H1 (cell line): Measurements from ENCODE around the gene POLR2I. TPM values are rescaled to one million over a fixed set of nuclear protein-coding genes. Genes with fewer than 3 reads are reported as not detected.
"Not testable (repeated sequence)": the region's sequence is repeated elsewhere in the genome, so short reads cannot be mapped to it uniquely, and the experiment has no call there.

Source experiments
- CTCF ChIA-PET: fragments of 300-600 bp; sonication (Branson Sonifier 250); formaldehyde crosslinking; loops from one replicate; lab custom pipeline; 2021; ENCODE audit not compliant: partially characterized antibody; lab: Charles Lee
- POLR2A ChIA-PET: fragments of 300-600 bp; sonication (Branson Sonifier 250); formaldehyde crosslinking; loops from one replicate; lab custom pipeline; 2021; ENCODE audit warnings: inconsistent platforms; ENCODE audit not compliant: partially characterized antibody; lab: Charles Lee
- DNase-seq, 2 experiments: peaks; one replicate each; pipeline versions ENCODE4 v3.0.0 to v3.0.0-alpha.2; 2010 to 2022; ENCODE audit warnings: low spot score in 2 of 2, low read depth in 1 of 2, mixed read lengths in 1 of 2
- FAIRE-seq: peaks from 2 replicates; lab custom pipeline; 2011; peaks lifted over from hg19 to GRCh38; lab: Jason Lieb, UNC
- H2AFZ ChIP-seq: 2 replicates; pipeline ENCODE4 v1.8.1; 2012; ENCODE audit warnings: low read length, inconsistent platforms
- H2AK5ac ChIP-seq: 2 replicates; pipeline ENCODE4 v1.6.1; 2013; ENCODE audit warnings: low read depth, low read length
- H2BK120ac ChIP-seq: replicated peaks from 2 replicates; pipeline ENCODE3; 2013; ENCODE audit warnings: low read depth, low read length, inconsistent platforms
- H2BK12ac ChIP-seq: 2 replicates; pipeline ENCODE4 v1.6.1; 2013; ENCODE audit warnings: low read depth, low read length
- H2BK15ac ChIP-seq: 2 replicates; pipeline ENCODE4 v1.6.1; 2013; ENCODE audit warnings: low read length
- H2BK20ac ChIP-seq: 2 replicates; pipeline ENCODE4 v1.6.1; 2013; ENCODE audit warnings: low read length
- H2BK5ac ChIP-seq: 2 replicates; pipeline ENCODE4 v1.6.1; 2013; ENCODE audit warnings: low read depth, low read length
- H3K14ac ChIP-seq: 2 replicates; pipeline ENCODE4 v1.6.1; 2013; ENCODE audit warnings: inconsistent platforms; ENCODE audit not compliant: insufficient read length
- H3K18ac ChIP-seq: 2 replicates; pipeline ENCODE4 v1.6.1; 2013; ENCODE audit warnings: low read length; ENCODE audit errors: extremely low read depth
- H3K23ac ChIP-seq: 2 replicates; pipeline ENCODE4 v1.6.1; 2013; ENCODE audit warnings: inconsistent platforms; ENCODE audit not compliant: insufficient read length
- H3K23me2 ChIP-seq: 2 replicates; pipeline ENCODE4 v1.6.1; 2013; ENCODE audit warnings: low read depth, low read length
- H3K27ac ChIP-seq: 2 replicates; pipeline ENCODE4 v1.6.1; 2011; ENCODE audit warnings: low read depth, low read length, inconsistent platforms
- H3K27me3 ChIP-seq, 4 experiments: replicated peaks in 1 of 4; 1 replicate in 1 of 4; 2 replicates in 3 of 4; pipeline versions ENCODE4 v1.6.1 to v1.8.1; 2011 to 2013; ENCODE audit warnings: low read length in 3 of 4, mild to moderate bottlenecking in 3 of 4, inconsistent platforms in 2 of 4, mixed read lengths in 2 of 4, moderate library complexity in 1 of 4; ENCODE audit not compliant: control insufficient read depth in 3 of 4, insufficient read depth in 3 of 4; ENCODE audit errors: extremely low read depth in 1 of 4
- H3K36me3 ChIP-seq, 4 experiments: 2 replicates each; pipeline versions ENCODE4 v1.6.1 to v1.8.1; 2011 to 2013; ENCODE audit warnings: mild to moderate bottlenecking in 4 of 4, low read length in 3 of 4, moderate library complexity in 2 of 4, control low read depth in 1 of 4, inconsistent platforms in 1 of 4; ENCODE audit not compliant: insufficient read depth in 4 of 4, control insufficient read depth in 2 of 4
- H3K4ac ChIP-seq: replicated peaks from 2 replicates; pipeline ENCODE3; 2013; ENCODE audit warnings: low read length, low read depth, mixed read lengths, inconsistent platforms; ENCODE audit not compliant: insufficient read length
- H3K4me1 ChIP-seq, 4 experiments: replicated peaks in 1 of 4; 1 replicate in 1 of 4; 2 replicates in 3 of 4; pipeline versions ENCODE4 v1.6.1 to v1.8.1; 2011 to 2013; ENCODE audit warnings: low read length in 3 of 4, inconsistent platforms in 2 of 4, mixed read lengths in 1 of 4; ENCODE audit not compliant: insufficient read depth in 4 of 4, control insufficient read depth in 3 of 4
- H3K4me2 ChIP-seq, 2 experiments: 2 replicates each; pipeline versions ENCODE4 v1.6.1 to v1.8.1; 2011 to 2013; ENCODE audit warnings: low read depth in 2 of 2, low read length in 2 of 2, control low read depth in 1 of 2, inconsistent platforms in 1 of 2, mild to moderate bottlenecking in 1 of 2; ENCODE audit not compliant: insufficient read depth in 1 of 2
- H3K4me3 ChIP-seq, 4 experiments: fragments of 200-600, 300-600 bp in 1 of 4; sonication (generic), shearing (Covaris generic), sonication (Bioruptor Twin) in 1 of 4; 2 replicates each; pipeline versions ENCODE4 v1.5.1 to v1.8.1; 2011 to 2016; ENCODE audit warnings: low read length in 4 of 4, low read depth in 3 of 4, control low read depth in 2 of 4, inconsistent platforms in 2 of 4, mild to moderate bottlenecking in 2 of 4, mixed read lengths in 1 of 4, moderate library complexity in 1 of 4; ENCODE audit not compliant: insufficient read depth in 2 of 4; ENCODE audit errors: extremely low read depth in 1 of 4
- H3K56ac ChIP-seq: replicated peaks from 2 replicates; pipeline ENCODE3; 2013; ENCODE audit warnings: low read depth, mild to moderate bottlenecking, mixed read lengths, low read length, inconsistent platforms; ENCODE audit not compliant: insufficient read length
- H3K79me1 ChIP-seq: 2 replicates; pipeline ENCODE4 v1.6.1; 2013; ENCODE audit warnings: low read depth, low read length, control low read depth
- H3K79me2 ChIP-seq, 2 experiments: 2 replicates each; pipeline versions ENCODE4 v1.6.1 to v1.8.1; 2012 to 2013; ENCODE audit warnings: low read length in 2 of 2, mild to moderate bottlenecking in 2 of 2, inconsistent platforms in 1 of 2; ENCODE audit not compliant: insufficient read depth in 2 of 2, control insufficient read depth in 1 of 2
- H3K9ac ChIP-seq, 4 experiments: replicated peaks in 1 of 4; 1 replicate in 1 of 4; 2 replicates in 3 of 4; pipeline versions ENCODE4 v1.6.1 to v1.8.1; 2011 to 2013; ENCODE audit warnings: low read depth in 3 of 4, low read length in 3 of 4, control low read depth in 2 of 4, mild to moderate bottlenecking in 2 of 4, moderate library complexity in 2 of 4, inconsistent platforms in 1 of 4; ENCODE audit errors: extremely low read depth in 1 of 4
- H3K9me3 ChIP-seq, 2 experiments: 2 replicates each; pipeline versions ENCODE4 v1.6.1 to v1.8.1; 2012 to 2013; ENCODE audit warnings: mild to moderate bottlenecking in 2 of 2, moderate library complexity in 2 of 2, control low read depth in 1 of 2, inconsistent platforms in 1 of 2, low read depth in 1 of 2, low read length in 1 of 2, mixed read lengths in 1 of 2; ENCODE audit not compliant: insufficient read depth in 2 of 2
- H4K20me1 ChIP-seq, 2 experiments: replicated peaks in 1 of 2; 2 replicates each; pipeline versions ENCODE3 to v1.8.1; 2011 to 2013; ENCODE audit warnings: inconsistent platforms in 2 of 2, low read length in 2 of 2, mild to moderate bottlenecking in 1 of 2; ENCODE audit not compliant: insufficient read depth in 2 of 2, control insufficient read depth in 1 of 2
- H4K5ac ChIP-seq: 2 replicates; pipeline ENCODE4 v1.6.1; 2013; ENCODE audit warnings: low read length, low read depth, mixed read lengths, inconsistent platforms; ENCODE audit not compliant: insufficient read length
- H4K8ac ChIP-seq: 2 replicates; pipeline ENCODE4 v1.8.0; 2013; ENCODE audit warnings: mild to moderate bottlenecking, moderate library complexity, low read length, inconsistent platforms; ENCODE audit not compliant: insufficient read depth; ENCODE audit errors: extremely low read depth
- H4K91ac ChIP-seq: replicated peaks from 2 replicates; pipeline ENCODE3; 2013; ENCODE audit warnings: low read length, mixed read lengths, inconsistent platforms; ENCODE audit not compliant: insufficient read length
- WGBS, 2 experiments: shearing (Covaris generic) in 1 of 2; methylation state at CpG; one replicate each; pipeline versions ENCODE4 v1.1.6 to v1.1.7; 2013 to 2015; ENCODE audit warnings: low lambda C conversion rate in 2 of 2, mixed read lengths in 2 of 2, inconsistent platforms in 1 of 2, low coverage in 1 of 2, missing lambda C conversion rate in 1 of 2; ENCODE audit not compliant: insufficient replicate concordance in 2 of 2, insufficient coverage in 1 of 2, insufficient read length in 1 of 2; ENCODE audit errors: extremely low coverage in 1 of 2, missing lambda C conversion rate in 1 of 2; 5-methylcytosine and 5-hydroxymethylcytosine counted together
- polyA plus RNA-seq, 7 experiments: library from polyadenylated mRNA; depleted of rRNA in 3 of 7; stranded (reverse) in 5 of 7; unstranded in 2 of 7; fragments of >200 nt in 5 of 7; fragments of 200-250 nt in 2 of 7; gene quantifications; 1 replicate in 5 of 7; 2 replicates in 1 of 7; 4 replicates in 1 of 7; pipeline versions ENCODE4 v1.2.1 to v1.2.3, GENCODE V29; 2011 to 2013; ENCODE audit warnings: missing spikeins in 2 of 7, mixed read lengths in 2 of 7
- total RNA-seq: library from RNA; stranded (reverse); fragmentation: NEBNext Ultra II Directional; extraction: Animal tissue kit (Norgen Biotek cat#: 25700); gene quantifications from 2 replicates; pipeline ENCODE4 v1.2.1, GENCODE V29; 2021

The POLR2I gene
- total and polyA plus RNA-seq, 2 of the 8 experiments (the other 6 are each of a cell fraction or from before 2014, with no cell fraction given): 143 to 150 TPM

GRCh38 chr19:36068810-36069499 is 45.7 kb downstream of the POLR2I start:
- H3K18ac ChIP-seq, H3K9ac ChIP-seq, H2BK20ac ChIP-seq, H2BK5ac ChIP-seq, H3K4me2 ChIP-seq, H4K8ac ChIP-seq, H3K23ac ChIP-seq, H3K27me3 ChIP-seq, DNase-seq, H4K5ac ChIP-seq, H3K23me2 ChIP-seq, H2BK120ac ChIP-seq, CTCF ChIA-PET, H2AFZ ChIP-seq, H3K4ac ChIP-seq, FAIRE-seq, POLR2A ChIA-PET, H3K56ac ChIP-seq, H3K4me3 ChIP-seq, H3K27ac ChIP-seq, H3K4me1 ChIP-seq, H2BK15ac ChIP-seq, H3K9me3 ChIP-seq, H3K14ac ChIP-seq, H2AK5ac ChIP-seq, H3K79me2 ChIP-seq, H2BK12ac ChIP-seq, H3K79me1 ChIP-seq, H4K91ac ChIP-seq: not testable (repeated sequence)
- 97% methylated on average over 11 of the region's 57 CpGs; no CpG with 5 or more reads in 1 of the 2 experiments for WGBS, 2 experiments
- Histone ChIP-seq H4K20me1 (peaks cover 6 to 20% of the 10 kb centered on the region in 2 experiments), H3K36me3 (peaks cover 23 to 73% (median 52%) of the 10 kb centered on the region in 4 experiments)
